GM19025 (cell line): Measurements from ENCODE around the gene ETV2.

Source experiments
- ATAC-seq: cut with Tn5 transposase; IDR thresholded peaks from one replicate; pipeline ENCODE4 v1.9.1; 2021; ENCODE audit warnings: mild to moderate bottlenecking, low read depth, moderate library complexity; ENCODE audit not compliant: unreplicated experiment

The ETV2 gene

GRCh38 chr19:35623327-35624010 is 18.1 kb upstream of the ETV2 start:
- ATAC-seq, result no peak

GRCh38 chr19:35628264-35628564 is 13.3 kb upstream of the ETV2 start:
- no peak for ATAC-seq

- peak; percentile 97 for ATAC-seq
Observed at GRCh38 chr19:35628565-35629331, 12.8 kb upstream of the ETV2 start, which contains the start of gene RBM42. Gene RBM42 (plus strand): TSS chr19:35629036. CDS start chr19:35629154, 118 bp downstream.

- no peak for ATAC-seq
Observed at GRCh38 chr19:35629332-35629633, 12.3 kb upstream of the ETV2 start.

DNA sequence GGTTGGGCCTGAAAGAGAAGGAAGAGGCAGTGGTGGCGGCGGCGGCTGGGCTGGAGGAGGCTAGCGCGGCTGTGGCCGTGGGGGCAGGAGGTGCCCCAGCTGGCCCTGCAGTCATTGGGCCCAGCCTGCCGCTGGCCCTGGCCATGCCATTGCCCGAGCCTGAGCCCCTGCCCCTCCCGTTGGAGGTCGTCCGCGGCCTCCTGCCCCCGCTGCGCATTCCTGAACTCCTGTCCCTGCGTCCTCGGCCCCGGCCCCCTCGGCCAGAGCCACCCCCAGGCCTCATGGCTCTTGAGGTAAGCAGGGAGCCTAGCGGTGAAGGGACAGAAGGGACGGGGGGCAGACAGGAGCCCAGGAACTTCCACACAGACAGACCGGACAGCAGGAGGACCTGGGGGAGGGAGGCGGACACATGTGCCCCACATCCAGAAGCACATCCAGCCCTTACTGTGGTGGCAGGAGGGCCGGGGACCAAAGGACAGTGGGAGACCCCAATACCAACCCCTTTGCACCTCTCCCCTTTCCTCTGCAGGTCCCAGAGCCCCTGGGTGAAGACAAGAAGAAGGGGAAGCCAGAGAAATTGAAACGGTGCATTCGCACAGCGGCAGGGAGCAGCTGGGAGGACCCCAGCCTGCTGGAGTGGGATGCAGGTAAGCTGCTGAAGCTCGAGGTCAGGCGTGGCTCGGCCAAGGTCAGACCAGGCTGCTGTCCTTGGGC is 7.7 kb upstream of the ETV2 start:
- no peak for ATAC-seq

- no peak for ATAC-seq
Observed at GRCh38 chr19:35636651-35637050, 4.9 kb upstream of the ETV2 start.

DNA sequence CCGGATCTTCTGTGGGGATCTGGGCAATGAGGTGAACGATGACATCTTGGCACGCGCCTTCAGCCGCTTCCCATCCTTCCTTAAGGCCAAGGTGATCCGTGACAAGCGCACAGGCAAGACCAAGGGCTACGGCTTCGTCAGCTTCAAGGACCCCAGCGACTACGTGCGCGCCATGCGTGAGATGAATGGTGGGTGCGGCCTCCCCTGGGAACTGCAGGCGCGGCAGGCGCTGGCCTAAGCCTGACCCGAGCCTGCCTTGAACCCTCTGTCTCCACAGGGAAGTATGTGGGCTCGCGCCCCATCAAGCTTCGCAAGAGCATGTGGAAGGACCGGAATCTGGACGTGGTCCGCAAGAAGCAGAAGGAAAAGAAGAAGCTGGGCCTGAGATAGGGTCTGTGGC is 4.4 kb upstream of the ETV2 start:
- ATAC-seq, result no peak

DNA sequence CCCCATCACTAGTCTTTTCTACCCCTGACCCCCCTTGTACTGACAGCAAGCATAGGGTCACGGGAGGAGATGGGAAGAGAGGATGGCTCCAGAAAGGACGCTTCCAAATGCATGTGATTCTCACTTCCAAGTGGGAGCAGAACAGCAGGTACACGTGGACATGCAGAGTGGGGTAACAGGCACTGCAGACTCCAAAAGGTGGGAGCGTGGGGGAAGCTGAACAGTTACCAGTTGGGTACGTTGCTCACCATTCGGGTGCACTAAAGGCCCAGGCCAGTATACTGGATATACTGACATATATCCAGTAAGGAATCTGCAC is 2.3 kb upstream of the ETV2 start:
- ATAC-seq, result no peak

GRCh38 chr19:35639863-35640262 is 1.7 kb upstream of the ETV2 start:
- ATAC-seq, result no peak

- no peak for ATAC-seq
Observed at GRCh38 chr19:35642312-35642711, 767 bp downstream of the ETV2 start.

- ATAC-seq, result no peak
Observed at GRCh38 chr19:35642798-35643254, 1.3 kb downstream of the ETV2 start.

- ATAC-seq, result peak; percentile 35
Observed at GRCh38 chr19:35643255-35644205, 2.0 kb downstream of the ETV2 start.

DNA sequence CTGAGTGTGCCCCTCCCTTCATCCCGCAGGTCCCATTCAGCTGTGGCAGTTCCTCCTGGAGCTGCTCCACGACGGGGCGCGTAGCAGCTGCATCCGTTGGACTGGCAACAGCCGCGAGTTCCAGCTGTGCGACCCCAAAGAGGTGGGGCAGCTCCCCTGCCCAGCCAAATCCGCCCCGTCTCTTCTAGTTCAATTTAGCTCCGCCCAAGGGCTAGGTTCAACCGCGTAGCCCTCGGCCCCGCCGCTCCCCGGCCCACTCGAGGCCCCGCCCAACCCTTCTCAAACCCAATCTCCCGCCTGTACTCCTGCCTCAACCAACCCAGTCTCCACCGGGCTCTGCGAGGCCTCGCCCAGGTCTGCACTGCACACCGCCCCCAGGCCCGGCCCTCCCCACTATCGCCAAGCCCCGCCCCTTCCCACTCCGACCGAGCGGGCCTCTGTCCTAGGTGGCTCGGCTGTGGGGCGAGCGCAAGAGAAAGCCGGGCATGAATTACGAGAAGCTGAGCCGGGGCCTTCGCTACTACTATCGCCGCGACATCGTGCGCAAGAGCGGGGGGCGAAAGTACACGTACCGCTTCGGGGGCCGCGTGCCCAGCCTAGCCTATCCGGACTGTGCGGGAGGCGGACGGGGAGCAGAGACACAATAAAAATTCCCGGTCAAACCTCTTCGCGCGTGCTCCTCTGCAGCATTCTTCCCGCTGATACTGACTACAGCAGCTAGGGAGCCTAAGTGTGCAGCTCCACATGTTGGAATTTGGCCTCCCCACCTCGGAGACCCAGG is 2.9 kb downstream of the ETV2 start:
- peak; percentile 73 for ATAC-seq

GRCh38 chr19:35644987-35645679 is 3.6 kb downstream of the ETV2 start:
- ATAC-seq, result no peak

- ATAC-seq, result no peak
Observed at GRCh38 chr19:35645680-35646511, 4.4 kb downstream of the ETV2 start.

DNA sequence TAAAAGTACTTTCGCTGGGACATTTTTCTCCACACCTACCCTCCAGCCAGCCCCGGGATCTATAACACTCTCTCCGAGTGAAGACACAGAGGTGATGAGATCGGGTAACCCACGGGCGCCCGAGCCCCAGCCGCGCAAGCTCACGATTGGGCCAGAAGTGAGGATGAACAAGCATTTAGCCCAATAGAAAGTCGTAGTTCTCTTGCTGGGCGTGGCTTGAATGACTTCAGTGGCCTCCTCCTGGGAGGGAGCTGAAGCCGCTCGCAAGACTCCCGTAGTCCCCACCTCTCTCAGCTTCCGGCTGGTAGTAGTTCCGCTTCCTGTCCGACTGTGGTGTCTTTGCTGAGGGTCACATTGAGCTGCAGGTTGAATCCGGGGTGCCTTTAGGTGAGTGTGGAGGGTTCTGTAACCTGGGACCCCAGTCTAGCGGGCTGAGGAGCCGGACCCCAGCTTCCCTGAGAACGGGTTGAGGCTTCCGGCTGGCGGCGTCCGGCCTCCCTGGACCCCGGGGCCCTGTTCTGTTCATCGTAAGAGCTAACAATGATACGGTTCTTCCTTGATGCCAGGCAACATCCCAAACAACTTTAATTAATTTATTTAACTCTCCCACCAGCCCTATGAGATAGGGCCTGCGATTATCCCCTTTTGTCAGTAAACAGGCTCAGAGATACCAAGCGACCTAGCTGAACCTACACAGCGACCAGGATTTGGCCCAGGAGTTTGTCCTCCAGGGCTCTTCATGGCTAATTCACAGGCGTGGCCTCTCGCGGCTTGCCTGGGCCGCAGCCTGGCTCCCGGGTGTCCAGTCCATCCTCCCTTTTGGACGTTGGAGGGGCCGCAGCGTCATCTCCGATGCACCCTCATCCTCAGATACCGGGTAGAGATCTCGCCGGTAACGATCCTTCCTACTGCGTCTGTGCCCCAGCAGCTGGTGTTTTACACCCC is 6.7 kb downstream of the ETV2 start, which contains the start of gene COX6B1:
COX6B1 (plus strand) TSS at position 307 of the 945 bp plus-strand sequence. CDS start 2,921 bp downstream, outside the sequence.
- ATAC-seq, result peak; percentile 47

GRCh38 chr19:35650581-35650980 is 9.0 kb downstream of the ETV2 start:
- ATAC-seq, result no peak
